Measurements from ENCODE around the gene FAM32A.

- no peak for TF ChIP-seq CTCF (IDR thresholded peaks at IDR 0.05; ENCODE audit: insufficient read depth, low read depth, low read length)
- no peak for TF ChIP-seq EZH2 (IDR thresholded peaks at IDR 0.05; ENCODE audit: insufficient read depth, low read length)
Observed at GRCh38 chr19:16235811-16236652, 50.8 kb downstream of the FAM32A start.

All from astrocyte (in vitro differentiated cells and primary cell).